HUES64 (cell line): Measurements from ENCODE around the gene PITX2.

Experiments
- H3K27ac ChIP-seq: 2 replicates; pipeline ENCODE4 v1.7.0; 2013; ENCODE audit warnings: low read depth, low read length, inconsistent platforms
- H3K27me3 ChIP-seq: 2 replicates; pipeline ENCODE4 v1.6.1; 2013; ENCODE audit warnings: mild to moderate bottlenecking, low read length; ENCODE audit not compliant: insufficient read depth
- H3K36me3 ChIP-seq: 2 replicates; pipeline ENCODE4 v1.6.1; 2013; ENCODE audit warnings: mild to moderate bottlenecking, low read length; ENCODE audit not compliant: insufficient read depth
- H3K4me1 ChIP-seq: 2 replicates; pipeline ENCODE4 v1.6.1; 2013; ENCODE audit warnings: mild to moderate bottlenecking, low read length, moderate library complexity; ENCODE audit not compliant: insufficient read depth
- H3K4me3 ChIP-seq: 2 replicates; pipeline ENCODE4 v1.5.1; 2013; ENCODE audit warnings: mild to moderate bottlenecking, low read length, moderate library complexity
- H3K9ac ChIP-seq: 2 replicates; pipeline ENCODE4 v1.6.1; 2013; ENCODE audit warnings: mild to moderate bottlenecking, low read depth, low read length
- H3K9me3 ChIP-seq: 2 replicates; pipeline ENCODE4 v1.6.1; 2013; ENCODE audit warnings: low read depth, low read length; ENCODE audit not compliant: insufficient read depth
- WGBS: fragments of 150-250, 120-280 bp; methylation state at CpG from one replicate; pipeline ENCODE4 v1.1.7; 2013; ENCODE audit warnings: missing lambda C conversion rate; 5-methylcytosine and 5-hydroxymethylcytosine counted together

Gene PITX2

DNA sequence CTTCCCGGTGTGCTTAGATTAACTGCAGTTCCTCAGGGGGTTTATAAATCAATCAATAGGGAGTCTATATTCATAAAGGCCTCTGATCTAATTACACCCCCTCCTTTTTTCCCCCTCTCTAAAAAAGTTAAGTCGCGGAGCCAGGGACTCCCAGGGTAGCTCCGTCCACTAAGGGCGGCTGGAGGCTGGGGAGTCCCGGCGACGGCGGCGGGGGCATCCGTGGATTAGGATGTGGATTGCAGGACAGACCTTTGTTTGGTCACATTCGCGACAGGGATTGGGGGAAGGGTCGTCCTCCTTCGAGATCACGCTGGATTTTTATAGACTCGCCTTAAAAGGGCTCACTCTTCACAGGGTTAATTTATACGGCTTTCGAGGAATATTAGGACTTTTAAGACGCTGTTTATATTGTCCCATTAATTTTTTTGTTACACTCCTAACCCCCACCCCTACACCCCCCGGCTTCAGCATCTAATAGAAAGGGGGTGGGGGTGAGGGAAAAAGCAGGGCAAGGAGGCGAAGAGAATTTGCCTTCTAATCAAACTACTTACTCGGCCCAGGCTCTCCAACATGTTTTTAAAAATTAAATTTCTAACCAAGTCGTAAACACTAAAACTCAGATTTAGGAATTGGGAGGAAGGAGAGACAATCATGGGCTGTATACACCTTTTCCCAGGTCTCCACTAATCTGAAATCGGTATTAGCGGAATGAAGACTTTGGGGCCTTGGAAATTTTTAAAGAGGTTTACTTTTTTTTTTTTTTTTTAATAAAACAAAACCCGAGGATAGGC is 8.5 kb downstream of the PITX2 start:
- Histone ChIP-seq H3K4me1 (peaks cover 55% of the 10 kb centered on the region), H3K4me3 (peak overlapping the region; percentile 48), H3K27me3 (peaks cover 95% of the 10 kb centered on the region), H3K9ac (peak overlapping the region; percentile 79), H3K27ac (peak overlapping the region; percentile 54), H3K9me3 (no peaks in the 10 kb centered on the region), H3K36me3 (no peaks in the 10 kb centered on the region)
- WGBS: under 1% methylated on average over 19 of the region's 27 CpGs

DNA sequence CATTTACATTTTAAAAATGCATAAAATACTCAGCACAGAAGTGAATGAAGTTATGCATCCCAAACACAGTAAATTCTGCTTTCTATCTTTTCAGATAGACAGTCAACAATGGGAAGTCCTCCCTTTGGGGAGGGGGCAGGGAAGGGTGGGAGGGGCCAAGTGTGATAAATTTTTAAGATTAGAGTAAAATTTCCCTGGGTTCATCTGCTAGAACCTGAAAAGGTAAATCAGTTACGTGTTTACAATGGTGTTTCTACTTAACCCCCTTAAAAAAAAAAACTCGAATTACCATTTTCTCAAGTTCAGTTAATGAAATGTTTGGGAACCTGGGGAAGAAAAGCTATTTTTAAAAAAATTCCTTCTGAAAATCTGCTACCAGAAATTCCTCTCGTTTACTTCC is 9.1 kb downstream of the PITX2 start:
- Histone ChIP-seq H3K27me3 (peaks cover 89% of the 10 kb centered on the region), H3K4me1 (peaks cover 55% of the 10 kb centered on the region), H3K9me3 (no peaks in the 10 kb centered on the region), H3K4me3 (peak overlapping the region; percentile 48), H3K27ac (peak overlapping the region; percentile 29; the same call in 1 of the 2 replicates), H3K9ac (peak overlapping the region; percentile 79), H3K36me3 (no peaks in the 10 kb centered on the region)
- WGBS: no CpG with 5 or more reads among the region's 3 CpGs

DNA sequence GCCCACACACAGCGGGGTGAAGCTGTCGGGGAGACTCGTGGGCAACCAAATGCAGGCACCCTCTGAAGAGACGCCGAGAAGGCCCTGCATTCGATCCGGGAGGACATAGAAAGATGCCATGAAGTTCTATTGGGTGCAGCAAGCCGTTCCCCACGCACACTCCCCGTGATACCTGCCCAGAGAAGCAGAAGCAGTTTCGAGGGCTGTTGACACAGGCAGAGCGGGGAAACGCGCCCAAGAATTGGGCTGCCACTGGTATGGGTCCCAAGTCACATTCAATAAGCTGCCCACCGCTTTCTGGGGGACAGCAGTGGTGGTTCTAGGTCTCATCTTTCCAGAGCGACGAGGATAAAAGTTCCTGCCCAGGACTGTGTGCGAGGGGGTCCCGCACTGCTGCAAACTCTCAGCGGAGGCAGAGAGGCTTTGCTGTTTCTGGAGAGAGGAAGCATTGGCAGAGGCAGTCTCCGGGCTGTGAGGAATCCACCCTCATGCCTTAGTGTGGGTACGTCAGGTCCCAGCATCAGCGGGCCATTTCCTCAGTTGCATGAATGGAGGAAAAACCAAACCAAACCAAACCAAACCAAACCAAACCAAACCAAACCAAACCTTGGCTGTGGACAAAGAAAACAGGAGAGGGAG is 10.1 kb downstream of the PITX2 start:
- Histone ChIP-seq H3K27me3 (peaks cover 79% of the 10 kb centered on the region), H3K9me3 (no peaks in the 10 kb centered on the region), H3K4me3 (0 out of 2 replicates have a peak overlapping the region, but pooled peaks have one; percentile 48), H3K36me3 (no peaks in the 10 kb centered on the region), H3K27ac (no peak overlapping the region), H3K9ac (no peak overlapping the region), H3K4me1 (peaks cover 55% of the 10 kb centered on the region)
- WGBS: 91% methylated on average over 22 of the region's 23 CpGs

DNA sequence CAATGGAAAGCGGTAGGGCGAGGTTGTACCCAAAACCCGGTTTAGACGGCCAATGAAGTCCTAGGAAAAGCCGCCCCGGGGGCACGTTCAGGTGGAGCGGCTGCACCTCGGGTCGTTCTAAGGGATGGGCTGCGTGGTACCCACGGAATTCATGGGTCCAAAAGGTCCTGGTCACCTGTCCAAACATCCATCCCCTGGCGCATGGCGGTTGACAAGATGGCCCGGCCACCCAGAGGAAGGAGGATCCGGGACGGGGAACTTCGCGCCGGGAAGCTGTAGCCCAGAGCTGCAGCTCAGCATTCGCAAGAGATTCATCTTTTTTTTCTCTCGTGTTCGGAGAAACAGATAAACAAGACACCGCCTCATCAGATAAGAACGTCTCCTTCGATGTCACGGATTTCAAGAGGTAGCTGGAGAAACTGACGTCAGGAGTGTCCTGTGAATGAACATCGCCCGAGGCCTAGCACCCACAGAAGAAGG is 10.9 kb downstream of the PITX2 start:
- WGBS: 95% methylated on average over 30 of the region's 30 CpGs
- Histone ChIP-seq H3K36me3 (no peaks in the 10 kb centered on the region), H3K27ac (no peak overlapping the region), H3K9me3 (no peaks in the 10 kb centered on the region), H3K9ac (no peak overlapping the region), H3K27me3 (peaks cover 71% of the 10 kb centered on the region), H3K4me1 (peaks cover 47% of the 10 kb centered on the region), H3K4me3 (no peak overlapping the region)

DNA sequence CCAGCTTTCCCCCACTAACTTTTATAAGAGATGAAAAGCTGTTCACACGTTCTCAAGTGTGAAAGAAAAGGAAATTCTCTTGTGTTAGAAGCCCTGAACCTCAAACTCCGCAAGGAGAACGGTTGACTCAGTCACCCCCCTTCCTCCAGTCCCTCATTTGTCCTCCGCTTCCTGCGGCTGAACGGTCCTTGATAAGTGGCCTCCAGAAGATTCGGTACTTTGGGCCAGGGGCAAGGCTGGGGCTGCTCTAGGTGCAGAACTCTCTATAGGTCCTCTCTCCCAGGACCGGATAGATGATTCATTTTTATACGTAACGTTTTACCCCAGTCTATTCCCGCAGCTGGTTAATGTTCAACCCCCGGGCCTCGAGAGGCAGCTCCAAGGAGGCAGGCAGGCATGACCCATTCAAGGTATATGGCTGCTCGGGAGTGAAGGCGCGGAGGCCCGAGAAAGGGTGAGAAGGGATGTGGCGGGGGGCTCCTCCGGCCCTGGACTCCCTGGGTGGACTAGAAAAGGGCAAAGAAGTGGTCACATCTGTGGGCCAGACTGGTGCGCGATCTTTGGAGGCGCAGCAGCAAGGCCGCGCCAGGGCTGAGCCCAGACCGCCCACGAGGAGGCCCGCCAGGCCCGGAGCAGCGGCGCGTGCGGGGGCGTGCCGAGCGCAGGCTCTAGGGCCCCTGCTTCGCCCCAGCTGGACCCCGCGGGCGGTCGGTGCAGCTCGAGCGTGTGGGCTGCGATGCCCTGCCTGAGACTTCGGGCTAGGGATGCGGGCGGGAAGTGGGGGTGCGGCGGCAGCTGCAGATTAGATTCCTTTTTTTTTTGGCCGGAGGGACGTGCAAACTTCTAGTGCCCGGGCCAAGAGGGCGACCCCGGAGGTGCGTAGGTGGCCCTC is 11.7 kb downstream of the PITX2 start:
- 95% methylated on average over 54 of the region's 54 CpGs for WGBS
- Histone ChIP-seq H3K36me3 (no peaks in the 10 kb centered on the region), H3K27ac (no peak overlapping the region), H3K9ac (no peak overlapping the region), H3K4me3 (no peak overlapping the region), H3K4me1 (peaks cover 39% of the 10 kb centered on the region), H3K9me3 (no peaks in the 10 kb centered on the region), H3K27me3 (peaks cover 63% of the 10 kb centered on the region)

DNA sequence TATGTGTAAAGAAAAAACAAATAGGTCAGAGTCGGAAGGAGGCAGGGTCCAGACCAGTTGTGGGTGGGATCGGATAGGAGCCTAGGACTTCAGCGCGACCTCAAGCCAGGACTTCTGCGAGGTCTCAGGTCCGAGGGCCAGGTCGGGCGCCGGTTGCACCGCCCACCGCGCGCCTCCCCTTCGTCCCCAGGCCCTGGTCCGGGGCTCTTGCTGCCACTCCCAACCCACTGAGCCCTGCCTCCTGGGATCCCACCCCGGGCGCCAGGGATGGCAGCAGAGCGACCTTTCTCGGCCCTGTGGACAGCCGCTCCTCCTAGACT is 12.3 kb downstream of the PITX2 start:
- Histone ChIP-seq H3K4me3 (no peak overlapping the region), H3K4me1 (peaks cover 38% of the 10 kb centered on the region), H3K9me3 (no peaks in the 10 kb centered on the region), H3K36me3 (no peaks in the 10 kb centered on the region), H3K27me3 (peaks cover 57% of the 10 kb centered on the region), H3K27ac (no peak overlapping the region), H3K9ac (no peak overlapping the region)
- WGBS: 93% methylated on average over 20 of the region's 20 CpGs

DNA sequence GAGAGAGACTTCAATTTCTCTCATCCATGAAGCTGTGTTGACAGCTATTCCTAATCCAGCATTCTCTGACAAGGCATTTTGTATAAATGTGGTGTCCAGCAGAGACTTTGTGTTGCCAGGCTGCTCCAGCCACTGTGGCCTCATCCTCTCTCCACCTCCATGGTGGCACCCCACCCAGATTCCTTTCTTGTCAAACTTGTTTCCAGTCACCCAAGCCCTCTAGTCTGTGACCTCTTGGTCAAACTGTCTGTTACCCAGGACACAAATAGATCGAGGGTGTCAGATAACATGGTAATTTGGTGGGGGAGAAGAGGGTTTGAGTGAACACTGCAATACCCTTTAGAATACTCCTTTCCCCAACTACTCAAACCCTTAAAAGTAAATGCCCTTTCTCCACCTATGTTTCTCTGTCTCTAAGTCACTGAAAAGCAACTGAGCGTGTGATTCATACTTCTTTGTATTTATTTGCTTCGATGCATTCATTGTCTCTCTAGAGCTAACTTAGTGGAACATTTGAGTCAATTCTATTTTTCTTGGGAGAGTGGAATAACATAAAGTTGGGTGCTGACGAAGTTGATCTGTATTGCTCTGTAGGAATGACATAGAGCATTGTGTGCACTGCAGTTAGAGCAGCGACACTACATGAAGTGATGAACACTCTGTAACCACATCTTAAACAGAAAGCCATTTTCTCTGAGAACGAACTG is 13.7 kb downstream of the PITX2 start:
- Histone ChIP-seq H3K4me1 (peaks cover 38% of the 10 kb centered on the region), H3K9me3 (no peaks in the 10 kb centered on the region), H3K9ac (no peak overlapping the region), H3K4me3 (no peak overlapping the region; the same call in 1 of the 2 replicates), H3K27me3 (peaks cover 45% of the 10 kb centered on the region), H3K27ac (no peak overlapping the region), H3K36me3 (no peaks in the 10 kb centered on the region)
- 87% methylated on average over 5 of the region's 6 CpGs for WGBS

DNA sequence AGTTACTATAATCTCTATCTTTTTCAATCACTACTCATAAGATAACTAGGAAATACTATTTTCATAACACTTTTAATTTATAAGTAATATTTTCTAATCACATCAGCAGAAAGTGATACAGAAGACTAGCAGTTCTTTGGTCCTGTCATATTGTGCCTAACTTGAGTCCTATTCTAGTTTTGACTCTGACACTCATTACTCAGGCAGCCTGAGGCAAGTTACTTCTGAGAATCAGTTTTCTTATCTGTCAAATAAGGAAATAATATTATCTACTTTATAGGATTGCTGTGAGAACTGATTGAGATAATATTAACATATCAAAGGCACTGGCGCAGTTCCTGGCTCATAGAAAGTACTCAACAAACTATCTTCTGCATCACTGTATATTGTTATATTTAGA is 17.8 kb downstream of the PITX2 start:
- Histone ChIP-seq H3K27me3 (peaks cover 3% of the 10 kb centered on the region; the same call in 1 of the 2 replicates), H3K27ac (no peak overlapping the region), H3K4me3 (no peak overlapping the region), H3K9me3 (no peaks in the 10 kb centered on the region), H3K9ac (no peak overlapping the region), H3K4me1 (peaks cover 15% of the 10 kb centered on the region; the same call in 1 of the 2 replicates), H3K36me3 (no peaks in the 10 kb centered on the region)
- WGBS: no CpG with 5 or more reads among the region's 1 CpG

DNA sequence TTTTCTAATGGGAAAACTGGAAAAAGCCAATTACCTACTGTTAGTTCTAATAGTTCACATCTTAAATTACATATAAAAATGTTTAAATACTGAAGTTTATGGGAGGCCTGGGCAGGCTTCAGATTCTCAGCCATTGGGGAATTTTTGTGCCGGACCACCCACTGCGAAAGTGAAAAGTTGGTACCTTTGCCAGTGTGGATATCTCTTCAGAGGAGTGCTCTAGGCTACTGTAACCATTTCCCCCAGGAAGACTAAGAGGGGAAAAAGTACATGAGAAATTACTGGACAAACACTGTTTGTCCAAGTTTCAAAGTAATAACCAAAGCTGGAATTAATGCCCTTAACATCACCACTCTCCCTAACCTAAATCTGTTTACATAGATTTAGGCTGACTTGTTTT is 20.8 kb downstream of the PITX2 start:
- 98% methylated on average over 2 of the region's 2 CpGs for WGBS
- no peaks in the 10 kb centered on the region for H3K27me3 ChIP-seq
- H3K9me3 ChIP-seq: peaks cover 1% of the 10 kb centered on the region; the same call in 1 of the 2 replicates
- no peak overlapping the region for H3K4me3 ChIP-seq
- H3K4me1 ChIP-seq: no peaks in the 10 kb centered on the region
- H3K36me3 ChIP-seq: no peaks in the 10 kb centered on the region
- H3K27ac ChIP-seq: no peak overlapping the region
- H3K9ac ChIP-seq: no peak overlapping the region

DNA sequence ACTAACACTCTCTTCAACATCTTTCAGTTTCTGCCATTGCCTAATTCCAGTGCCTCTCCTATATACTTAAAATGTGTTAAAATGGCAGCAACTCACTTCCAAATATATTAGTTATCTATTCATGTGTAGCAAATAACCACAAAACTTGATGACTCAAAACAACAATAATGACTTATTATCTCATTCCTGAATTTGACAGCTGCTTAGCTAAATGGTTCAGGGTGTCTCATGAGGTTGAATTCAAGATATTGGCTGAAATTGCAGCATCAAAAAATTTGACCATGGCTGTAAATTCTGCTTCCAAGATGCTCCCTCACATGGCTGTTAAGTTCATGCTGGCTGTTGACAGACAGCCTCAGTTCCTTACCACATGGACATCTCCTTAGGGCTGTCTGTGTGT is 25.3 kb downstream of the PITX2 start:
- H3K4me3 ChIP-seq: no peak overlapping the region
- H3K4me1 ChIP-seq: no peaks in the 10 kb centered on the region
- H3K9me3 ChIP-seq: peaks cover 7% of the 10 kb centered on the region; the same call in 1 of the 2 replicates
- no peaks in the 10 kb centered on the region for H3K27me3 ChIP-seq
- H3K9ac ChIP-seq: no peak overlapping the region
- H3K36me3 ChIP-seq: 0 out of 2 replicates have a peak, but pooled peaks cover 3% of the 10 kb centered on the region
- no peak overlapping the region for H3K27ac ChIP-seq
